Dermis microvascular lymphatic vessel endothelial cell (primary cell): ENCODE results near the gene ZNF648. TPM values are rescaled to one million over a fixed set of nuclear protein-coding genes. Genes with fewer than 3 reads are reported as not detected.
A peak's percentile ranks its signal among the peaks of the same experiment; 100 is the strongest.
"Not testable (repeated sequence)": the region's sequence is repeated elsewhere in the genome, so short reads cannot be mapped to it uniquely, and the experiment has no call there.

Source experiments
- DNase-seq, 2 donors: peaks; one replicate each; pipeline versions ENCODE4 v3.0.0 to v3.0.0-alpha.2; 2010; ENCODE audit warnings: low read depth in 2 of 2
- total RNA-seq: library from RNA; depleted of rRNA; stranded (reverse); fragments of >200 nt; gene quantifications from 2 replicates; pipeline ENCODE4 v1.2.1, GENCODE V29; 2014

Gene ZNF648, protein sequence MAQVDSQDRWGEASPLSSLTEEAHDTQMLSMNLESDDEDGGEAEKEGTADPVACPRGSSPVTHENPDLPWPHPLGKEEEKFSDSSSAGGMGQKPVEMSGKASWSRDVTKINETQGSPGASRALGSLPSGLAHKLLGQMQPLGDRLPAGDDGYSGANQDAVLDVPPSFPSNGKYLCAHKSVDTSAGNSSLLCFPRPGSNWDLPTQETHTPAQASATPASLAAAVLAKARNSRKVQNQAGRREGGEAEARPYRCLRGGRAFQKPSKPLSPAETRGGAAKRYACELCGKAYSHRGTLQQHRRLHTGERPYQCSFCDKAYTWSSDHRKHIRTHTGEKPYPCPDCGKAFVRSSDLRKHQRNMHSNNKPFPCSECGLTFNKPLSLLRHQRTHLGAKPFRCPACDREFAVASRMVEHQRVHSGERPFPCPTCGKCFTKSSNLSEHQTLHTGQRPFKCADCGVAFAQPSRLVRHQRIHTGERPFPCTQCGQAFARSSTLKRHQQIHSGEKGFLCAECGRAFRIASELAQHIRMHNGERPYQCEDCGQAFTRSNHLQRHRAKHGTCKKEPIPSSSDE
- total RNA-seq = not detected in 2 replicates

DNA sequence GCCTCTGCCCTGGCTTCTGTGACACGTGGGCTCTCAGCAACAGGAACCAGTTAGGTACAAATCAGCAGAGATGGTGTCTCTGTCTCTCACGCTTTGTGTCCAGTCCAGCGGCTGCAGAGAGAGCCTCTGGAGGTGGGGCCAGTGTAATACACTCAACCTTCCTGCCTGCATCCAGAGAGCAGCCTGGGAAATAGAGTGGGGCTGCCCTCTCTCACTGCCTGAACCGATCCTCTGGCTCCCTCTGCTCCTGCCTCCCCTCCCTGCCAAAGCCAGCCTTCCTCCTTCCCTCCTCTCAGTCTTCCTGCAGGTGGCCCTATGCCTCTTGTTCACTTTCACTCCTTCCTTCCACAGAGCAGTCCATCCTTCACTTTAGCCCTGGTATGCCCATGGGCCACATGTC, at the start of gene ZNF648:
ZNF648 (minus strand) TSS at position 119 of the 400 bp plus-strand sequence. CDS start 3,702 bp downstream, outside the sequence.
- DNase-seq = no peak

- DNase-seq = no peak
Measured at GRCh38 chr1:182110635-182111034, 49.1 kb upstream of the ZNF648 start.

DNA sequence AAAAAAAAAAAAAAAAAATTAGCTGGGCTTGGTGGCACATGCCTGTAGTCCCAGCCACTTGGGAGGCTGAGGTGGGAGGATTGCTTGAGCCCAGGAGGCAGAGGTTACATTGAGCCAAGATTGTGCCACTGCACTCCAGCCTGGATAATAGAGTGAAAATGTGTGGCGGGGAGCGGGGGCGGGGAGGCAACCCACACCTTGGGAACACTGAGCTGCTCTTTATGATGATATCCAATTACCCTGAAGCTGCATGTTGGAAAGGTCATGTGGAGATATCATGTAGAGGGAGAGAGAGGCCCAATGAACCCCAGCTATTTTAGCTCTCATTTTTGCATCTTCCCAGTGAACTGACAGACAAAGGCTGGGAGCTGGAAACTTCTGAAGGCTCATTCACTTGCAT, 48.3 kb upstream of the ZNF648 start:
- no peak for DNase-seq

DNA sequence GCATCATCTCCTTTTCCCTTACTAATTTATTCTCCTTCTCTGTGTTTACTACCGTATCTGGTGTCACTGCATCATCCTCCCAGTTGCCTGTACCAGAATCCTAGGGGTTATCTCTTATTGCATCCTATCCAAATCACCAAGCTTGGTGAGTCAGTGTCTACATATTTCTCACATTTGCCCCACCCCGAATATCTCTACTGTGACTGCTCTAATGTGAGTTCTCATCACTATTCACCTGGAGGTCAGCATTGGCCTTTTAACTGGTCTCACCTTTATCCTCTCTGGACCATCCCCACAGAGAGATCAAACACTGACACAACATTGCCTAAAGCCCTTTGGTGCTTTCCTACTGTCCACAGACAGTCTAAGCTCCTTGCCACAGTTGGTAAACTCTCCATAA, 45.7 kb upstream of the ZNF648 start:
- no peak for DNase-seq

DNA sequence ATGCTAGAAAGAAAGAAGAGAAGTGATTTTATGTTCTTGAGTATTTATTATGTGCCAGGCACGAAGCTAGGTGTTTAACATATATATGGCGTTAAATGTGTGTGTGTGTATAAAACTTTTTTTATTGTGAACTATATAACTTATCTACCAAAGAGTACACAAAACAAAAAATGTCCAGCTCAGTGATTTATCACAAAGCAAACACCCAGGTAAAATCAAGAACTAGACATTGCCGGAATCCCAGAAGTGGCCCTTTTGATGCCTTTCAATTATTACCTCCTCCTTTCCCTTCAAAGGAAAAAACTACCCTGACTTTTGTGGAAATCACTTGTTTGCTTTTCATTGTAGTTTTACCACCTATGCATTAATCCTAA, 40.5 kb upstream of the ZNF648 start:
- DNase-seq = no peak

DNA sequence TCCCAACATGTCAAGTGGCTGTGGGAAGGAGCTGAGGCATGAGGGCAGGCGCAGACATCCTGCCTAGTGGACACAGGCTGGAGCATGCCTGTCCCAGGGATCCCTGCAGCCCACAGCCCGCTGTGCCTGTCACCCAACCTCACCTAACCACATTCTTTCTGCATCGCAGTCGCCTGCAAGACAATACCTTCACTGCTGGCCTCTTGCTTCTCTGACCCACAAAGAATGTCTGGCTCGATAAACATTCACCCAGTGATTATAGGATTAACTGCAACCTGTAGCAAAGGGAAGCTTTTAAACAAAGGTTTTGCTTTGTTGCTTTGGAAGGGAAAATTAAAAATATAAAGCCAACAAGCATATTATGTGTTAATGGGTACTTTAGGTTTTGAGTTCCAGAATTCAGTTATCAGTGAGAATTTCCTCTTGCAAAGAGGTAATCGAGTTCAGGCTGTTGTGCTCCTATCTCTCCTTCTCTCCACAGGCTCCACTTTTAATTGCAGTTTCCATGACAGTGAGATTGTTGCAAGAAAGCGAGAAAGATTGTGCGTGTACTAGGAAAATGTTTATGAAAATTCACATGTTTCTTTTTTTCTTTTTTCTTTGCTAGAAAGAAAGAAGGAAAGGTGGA, 40.0 kb upstream of the ZNF648 start:
- no peak for DNase-seq

DNA sequence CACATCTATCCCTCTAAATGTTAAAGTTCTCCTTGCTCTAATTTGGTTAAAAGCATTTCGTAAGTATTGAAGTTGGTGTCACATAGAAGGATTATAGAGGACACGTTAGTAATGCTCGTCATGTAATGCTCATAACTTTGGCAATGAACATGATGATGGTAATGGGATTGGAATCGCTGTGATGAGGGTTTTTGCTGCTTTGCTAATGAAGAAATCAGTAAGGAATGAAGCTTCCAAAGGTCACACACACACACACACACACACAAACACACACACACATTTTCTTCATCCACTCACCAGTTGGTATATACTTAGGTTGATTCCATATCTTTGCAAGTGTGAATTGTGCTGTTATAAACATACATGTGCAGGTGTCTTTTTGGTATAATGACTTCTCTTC, 36.8 kb upstream of the ZNF648 start:
- no peak for DNase-seq

DNA sequence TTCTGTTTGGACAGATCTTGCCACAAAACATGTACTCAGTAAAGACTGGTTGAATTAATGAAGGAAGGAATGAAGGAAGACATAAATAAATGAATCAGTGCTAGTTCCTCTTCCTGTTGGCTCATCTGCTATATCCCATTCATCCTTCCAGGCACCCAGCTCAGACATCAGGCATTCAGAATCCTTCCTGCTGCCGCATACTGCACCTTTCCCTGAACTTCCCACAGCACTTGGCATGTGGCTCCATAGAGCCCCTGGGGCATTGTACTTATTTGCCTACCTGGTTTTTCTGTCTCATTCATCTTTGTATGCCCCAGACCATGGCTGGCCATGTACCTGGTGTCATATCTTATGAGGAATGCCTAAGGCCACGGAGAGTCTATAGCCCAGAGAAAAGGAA, 34.4 kb upstream of the ZNF648 start:
- DNase-seq = no peak

DNA sequence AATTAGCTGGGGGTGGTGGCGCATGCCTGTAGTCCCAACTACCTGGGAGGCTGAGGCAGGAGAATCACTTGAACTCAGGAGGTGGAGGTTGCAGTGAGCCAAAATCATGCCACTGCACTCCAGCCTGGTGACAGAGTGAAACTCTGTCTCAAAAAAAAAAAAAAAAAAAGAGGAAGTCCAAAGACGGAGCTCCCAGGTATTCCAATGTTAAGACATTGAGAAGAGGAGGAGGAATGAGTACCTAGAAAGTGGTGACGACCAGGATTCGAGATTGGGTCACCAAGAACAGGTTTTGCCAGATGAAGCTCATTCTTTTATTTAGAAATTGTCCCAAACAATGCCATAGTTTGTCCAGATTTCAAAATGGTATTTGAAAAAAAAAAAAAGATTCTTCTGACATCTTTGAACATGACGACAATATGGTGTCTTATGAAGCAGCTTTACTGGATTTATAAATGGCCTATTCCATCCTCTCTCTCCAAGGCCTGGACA, 33.0 kb upstream of the ZNF648 start:
- not testable (repeated sequence) for DNase-seq

DNA sequence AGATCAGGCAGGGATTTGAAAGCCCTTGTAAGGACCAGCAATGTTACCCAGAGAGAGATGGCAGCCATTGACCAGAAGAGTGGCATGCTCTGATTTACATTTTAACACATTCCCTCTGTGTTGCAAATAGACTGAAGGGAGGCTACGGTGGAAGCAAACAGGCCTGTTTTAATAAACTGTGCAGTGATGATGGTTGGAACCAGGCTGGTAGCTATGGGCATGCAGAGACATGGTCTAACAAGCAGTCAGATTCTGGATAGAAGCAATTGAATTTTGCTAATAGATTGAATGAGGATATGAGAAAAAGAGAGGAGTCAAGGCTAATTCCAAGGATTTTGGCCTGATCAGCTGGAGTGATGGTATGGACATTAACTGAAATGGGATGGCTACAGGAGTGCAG, 32.3 kb upstream of the ZNF648 start:
- no peak for DNase-seq

- DNase-seq = no peak
Measured at GRCh38 chr1:182092336-182092735, 30.8 kb upstream of the ZNF648 start.

- DNase-seq = no peak
Measured at GRCh38 chr1:182091083-182091482, 29.6 kb upstream of the ZNF648 start.

- no peak for DNase-seq
Measured at GRCh38 chr1:182087719-182088350, 26.3 kb upstream of the ZNF648 start.

- DNase-seq = no peak
Measured at GRCh38 chr1:182087304-182087703, 25.8 kb upstream of the ZNF648 start.

GRCh38 chr1:182086620-182087019, 25.1 kb upstream of the ZNF648 start:
- DNase-seq = no peak

DNA sequence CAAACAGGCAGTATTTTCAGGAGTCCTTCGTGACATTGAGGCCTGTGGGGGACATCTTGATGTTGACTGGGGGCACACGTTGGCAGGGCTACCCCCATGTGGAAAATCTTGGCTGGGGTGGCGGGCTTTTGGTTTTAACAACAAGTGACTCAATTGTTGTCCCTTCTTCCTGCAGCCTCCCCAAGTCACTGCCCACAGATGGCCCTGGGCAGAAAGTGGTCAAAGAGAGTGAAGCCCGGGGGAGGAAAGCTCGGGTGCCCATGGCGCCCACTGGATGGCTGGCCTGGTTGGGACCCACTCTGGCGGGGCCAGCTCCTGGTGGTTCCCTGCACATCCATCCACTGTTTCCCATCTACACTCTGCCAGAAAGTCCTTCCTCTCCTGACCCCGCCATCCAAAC, 24.6 kb upstream of the ZNF648 start:
- no peak for DNase-seq

DNA sequence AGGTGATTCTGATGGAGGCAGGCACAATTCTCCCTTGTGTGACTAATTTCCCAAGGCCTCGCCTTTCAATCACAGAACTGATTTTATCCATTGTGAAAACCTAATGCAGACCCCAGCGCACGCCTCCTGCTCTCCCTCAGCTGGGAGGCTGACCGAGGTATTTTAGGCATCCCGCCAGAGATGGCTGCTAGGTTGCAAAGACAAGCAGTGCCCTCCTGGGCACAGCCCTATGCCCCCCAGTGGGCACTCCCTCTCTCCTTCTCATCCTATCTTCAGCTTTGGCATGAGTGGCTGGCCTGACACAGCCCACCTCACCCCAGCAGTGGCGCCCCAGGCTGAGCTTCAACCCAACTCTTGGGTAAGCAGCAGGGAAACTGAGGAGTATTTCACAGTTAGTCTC, 24.2 kb upstream of the ZNF648 start:
- DNase-seq = no peak

- peak; percentile 64 to 67 for DNase-seq
Measured at GRCh38 chr1:182084487-182085316, 23.2 kb upstream of the ZNF648 start.

DNA sequence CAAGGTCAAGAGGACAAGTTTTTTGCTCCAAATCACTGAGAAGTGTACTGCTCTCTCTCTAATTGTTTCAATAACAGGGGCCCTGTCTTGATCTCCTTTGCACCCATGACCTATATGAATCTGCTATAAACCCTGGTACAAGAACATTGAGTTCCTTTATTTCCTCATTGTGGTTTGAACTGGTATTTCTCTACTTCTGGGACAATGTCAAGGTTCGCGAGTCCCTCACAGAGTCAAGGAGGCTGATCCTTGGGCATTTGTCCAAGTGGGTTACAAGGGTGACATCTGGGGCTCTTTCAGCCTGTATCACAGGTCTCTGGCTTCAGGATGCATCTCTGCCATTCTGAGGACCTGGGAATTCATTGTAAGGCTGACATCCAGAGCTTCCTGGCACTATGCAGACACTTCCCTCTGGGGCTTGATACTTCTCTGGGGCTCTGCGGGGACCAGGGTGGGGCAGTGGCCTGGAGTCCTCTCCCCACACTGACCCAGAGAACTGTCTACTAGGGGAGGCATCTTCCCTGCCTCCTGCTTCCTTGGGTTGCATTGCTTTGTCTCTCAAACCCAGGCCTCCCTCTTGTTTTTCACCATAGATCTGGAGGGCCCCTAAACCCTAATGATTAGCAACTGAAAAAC, 22.5 kb upstream of the ZNF648 start:
- DNase-seq = no peak

- peak in 1 of 2 donors; percentile 35 for DNase-seq
Measured at GRCh38 chr1:182080955-182081582, 19.6 kb upstream of the ZNF648 start.
